Kasumi-1 (cell line): ENCODE results near the gene EYS.

Experiments
- DNase-seq, 2 experiments: peaks; one replicate each; lab custom pipeline; 2025; lab: John Stamatoyannopoulos, UW

EYS gene

GRCh38 chr6:65221153-65221552 lies 485.9 kb downstream of the EYS start:
- no peak for DNase-seq

GRCh38 chr6:65202738-65203137 lies 504.3 kb downstream of the EYS start:
- DNase-seq, result no peak

GRCh38 chr6:65199683-65200082 lies 507.3 kb downstream of the EYS start:
- DNase-seq, result no peak

- DNase-seq, result no peak
Measured at GRCh38 chr6:65199121-65199520, 507.9 kb downstream of the EYS start.

- DNase-seq, result no peak
Measured at GRCh38 chr6:65191471-65191870, 515.6 kb downstream of the EYS start.

- DNase-seq, result no peak
Measured at GRCh38 chr6:65189236-65189881, 517.7 kb downstream of the EYS start.

GRCh38 chr6:65186826-65187225 lies 520.2 kb downstream of the EYS start:
- no peak for DNase-seq

- no peak for DNase-seq
Measured at GRCh38 chr6:65182681-65183080, 524.3 kb downstream of the EYS start.

GRCh38 chr6:65170273-65170672 lies 536.8 kb downstream of the EYS start:
- no peak for DNase-seq

- no peak for DNase-seq
Measured at GRCh38 chr6:65161661-65162060, 545.4 kb downstream of the EYS start.

- DNase-seq, result no peak
Measured at GRCh38 chr6:65157025-65157424, 550.0 kb downstream of the EYS start.

- DNase-seq, result no peak
Measured at GRCh38 chr6:65155083-65155482, 551.9 kb downstream of the EYS start.

GRCh38 chr6:65149841-65150240 lies 557.2 kb downstream of the EYS start:
- DNase-seq, result no peak

- no peak for DNase-seq
Measured at GRCh38 chr6:65148839-65149238, 558.2 kb downstream of the EYS start.

GRCh38 chr6:65135567-65135966 lies 571.5 kb downstream of the EYS start:
- no peak for DNase-seq

- DNase-seq, result no peak
Measured at GRCh38 chr6:65126667-65127066, 580.4 kb downstream of the EYS start.

GRCh38 chr6:65123521-65123920 lies 583.5 kb downstream of the EYS start:
- DNase-seq, result peak in 1 of 2 experiments; percentile 11

- no peak for DNase-seq
Measured at GRCh38 chr6:65117817-65118409, 589.1 kb downstream of the EYS start.

- no peak for DNase-seq
Measured at GRCh38 chr6:65116326-65116725, 590.7 kb downstream of the EYS start.

GRCh38 chr6:65113581-65113980 lies 593.4 kb downstream of the EYS start:
- DNase-seq, result no peak

GRCh38 chr6:65112435-65112834 lies 594.6 kb downstream of the EYS start:
- no peak for DNase-seq

GRCh38 chr6:65110031-65110430 lies 597.0 kb downstream of the EYS start:
- DNase-seq, result no peak

- DNase-seq, result no peak
Measured at GRCh38 chr6:65098349-65098748, 608.7 kb downstream of the EYS start.

GRCh38 chr6:65091561-65091960 lies 615.5 kb downstream of the EYS start:
- DNase-seq, result no peak
